A673 (cell line): ENCODE data around the gene NXPH2.

Experiments
- EZH2 ChIP-seq: fragments of 200-600 bp; sonication (generic); IDR thresholded peaks from 2 replicates; pipeline ENCODE4 v1.6.1; 2017; ENCODE audit warnings: borderline replicate concordance, low read depth, mild to moderate bottlenecking, mixed read lengths, antibody characterized with exemption, low read length; ENCODE audit not compliant: poor library complexity, severe bottlenecking
- TF ChIP-seq, protein P1 (sequence below): fragments of 300-800, 200-600 bp; sonication (generic); conservative IDR thresholded peaks from 2 replicates; pipeline ENCODE4 v1.5.1; 2017; ENCODE audit warnings: low read depth, mild to moderate bottlenecking, antibody characterized with exemption, low read length, moderate library complexity, mixed read lengths

DNA sequence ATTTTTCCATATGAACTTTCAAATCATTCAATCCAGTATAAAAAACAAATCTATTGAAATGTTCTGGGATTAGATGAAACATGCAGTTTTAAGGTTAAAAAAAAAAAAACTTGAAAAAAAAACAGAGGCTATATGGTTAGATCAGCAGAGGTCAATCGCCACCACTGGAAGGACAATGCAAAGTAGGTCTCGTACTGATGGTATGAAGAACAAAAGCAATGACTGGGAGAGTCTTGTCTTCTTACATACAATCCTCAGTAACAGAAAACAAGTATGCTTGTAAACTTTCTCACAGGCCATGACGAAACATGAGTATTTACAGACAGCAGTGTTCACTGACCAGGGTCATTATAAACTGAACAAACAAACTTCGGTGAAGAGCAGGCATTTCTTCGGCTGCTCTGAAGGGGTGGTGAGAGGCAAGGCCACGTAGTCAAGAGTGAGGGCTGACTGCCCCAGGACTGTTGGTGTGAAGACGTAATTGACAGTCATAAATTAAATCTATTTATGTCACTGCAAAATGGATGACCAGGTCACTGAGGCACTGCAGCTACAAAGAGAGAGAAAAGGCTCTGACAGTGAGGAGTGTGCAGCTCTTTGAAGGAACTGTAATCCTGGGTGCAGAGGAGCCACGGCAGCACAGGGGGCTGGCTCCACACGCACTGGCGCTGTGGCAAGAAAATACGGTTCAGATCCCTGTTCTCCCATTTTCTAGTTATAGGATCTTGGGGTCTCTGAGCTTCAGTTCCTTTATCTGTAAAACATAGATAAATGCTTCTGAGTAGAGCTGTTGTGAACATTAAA is 60.0 kb downstream of the NXPH2 start:
- TF ChIP-seq, protein P1, sequence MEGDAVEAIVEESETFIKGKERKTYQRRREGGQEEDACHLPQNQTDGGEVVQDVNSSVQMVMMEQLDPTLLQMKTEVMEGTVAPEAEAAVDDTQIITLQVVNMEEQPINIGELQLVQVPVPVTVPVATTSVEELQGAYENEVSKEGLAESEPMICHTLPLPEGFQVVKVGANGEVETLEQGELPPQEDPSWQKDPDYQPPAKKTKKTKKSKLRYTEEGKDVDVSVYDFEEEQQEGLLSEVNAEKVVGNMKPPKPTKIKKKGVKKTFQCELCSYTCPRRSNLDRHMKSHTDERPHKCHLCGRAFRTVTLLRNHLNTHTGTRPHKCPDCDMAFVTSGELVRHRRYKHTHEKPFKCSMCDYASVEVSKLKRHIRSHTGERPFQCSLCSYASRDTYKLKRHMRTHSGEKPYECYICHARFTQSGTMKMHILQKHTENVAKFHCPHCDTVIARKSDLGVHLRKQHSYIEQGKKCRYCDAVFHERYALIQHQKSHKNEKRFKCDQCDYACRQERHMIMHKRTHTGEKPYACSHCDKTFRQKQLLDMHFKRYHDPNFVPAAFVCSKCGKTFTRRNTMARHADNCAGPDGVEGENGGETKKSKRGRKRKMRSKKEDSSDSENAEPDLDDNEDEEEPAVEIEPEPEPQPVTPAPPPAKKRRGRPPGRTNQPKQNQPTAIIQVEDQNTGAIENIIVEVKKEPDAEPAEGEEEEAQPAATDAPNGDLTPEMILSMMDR: no peak
- TF ChIP-seq EZH2: no peak
